ENCODE data around the gene SPECC1. TPM values are rescaled to one million over a fixed set of nuclear protein-coding genes. Genes with fewer than 3 reads are reported as not detected.
A peak's percentile ranks its signal among the peaks of the same experiment; 100 is the strongest.

The SPECC1 gene
- total RNA-seq, 1 donor from 2014 or later, result 83.0 TPM

DNA sequence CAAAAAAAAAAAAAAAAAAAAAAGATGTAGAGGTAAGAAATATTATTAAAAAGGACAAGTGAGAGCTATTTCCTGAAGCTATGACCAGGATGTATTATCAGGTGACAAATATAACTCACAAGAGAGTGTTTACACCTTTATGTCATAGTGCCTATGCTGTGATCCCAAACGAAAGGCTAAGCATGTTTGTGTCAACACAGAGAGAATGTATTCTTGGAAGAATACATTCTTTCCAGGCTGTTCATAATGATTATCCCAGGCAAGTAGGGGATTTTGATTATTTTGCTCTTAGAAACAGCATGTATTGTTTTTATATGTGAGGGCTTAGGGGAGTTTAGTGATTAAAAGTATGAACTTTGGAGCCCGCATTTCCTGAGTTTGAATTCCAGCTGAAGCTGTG, 175.0 kb downstream of the SPECC1 start:
- H4K20me1 ChIP-seq (ENCODE audit: insufficient read depth, low read length), result peaks cover 3% of the 10 kb centered on the region
- peaks cover 2% of the 10 kb centered on the region for H3K9me3 Mint-ChIP-seq (ENCODE audit: unreplicated experiment)
- no peak overlapping the region for H3K4me3 Mint-ChIP-seq (ENCODE audit: unreplicated experiment)
- no peaks in the 10 kb centered on the region for H3K9me3 ChIP-seq (ENCODE audit: insufficient read depth, low read depth, low read length)
- no peak for TF ChIP-seq CTCF (IDR thresholded peaks at IDR 0.05; ENCODE audit: insufficient read depth, low read depth, low read length)
- TF ChIP-seq EZH2 (IDR thresholded peaks at IDR 0.05; ENCODE audit: insufficient read depth, low read length), result no peak
- peaks cover 27% of the 10 kb centered on the region for H3K4me1 ChIP-seq (ENCODE audit: insufficient read depth, low read length)
- no peak overlapping the region for H2AFZ ChIP-seq (ENCODE audit: low read depth, low read length)
- no peak for FAIRE-seq
- no peak overlapping the region for H3K4me3 ChIP-seq (ENCODE audit: insufficient read depth, low read depth, low read length)
- peaks cover 33% of the 10 kb centered on the region for H3K4me1 Mint-ChIP-seq (ENCODE audit: low read depth, unreplicated experiment)
- H3K27ac Mint-ChIP-seq (ENCODE audit: unreplicated experiment), result no peak overlapping the region
- H3K36me3 ChIP-seq (ENCODE audit: insufficient read depth, low read length), result no peaks in the 10 kb centered on the region
- no peaks in the 10 kb centered on the region for H3K27me3 Mint-ChIP-seq (ENCODE audit: low read depth, unreplicated experiment)
- peak overlapping the region; percentile 13 for H3K9ac ChIP-seq (ENCODE audit: low read length)
- H3K27me3 ChIP-seq (ENCODE audit: insufficient read depth, low read length), result no peaks in the 10 kb centered on the region
- H3K27ac ChIP-seq (ENCODE audit: low read depth, low read length), result peak overlapping the region; percentile 2
- peak overlapping the region; percentile 28 for H3K4me2 ChIP-seq (ENCODE audit: low read length)
- DNase-seq (ENCODE audit: low read depth), result peak; percentile 54
- peaks cover 84% of the 10 kb centered on the region for H3K79me2 ChIP-seq (ENCODE audit: insufficient read depth, low read length)
- no peaks in the 10 kb centered on the region for H3K36me3 Mint-ChIP-seq (ENCODE audit: low read depth, unreplicated experiment)

DNA sequence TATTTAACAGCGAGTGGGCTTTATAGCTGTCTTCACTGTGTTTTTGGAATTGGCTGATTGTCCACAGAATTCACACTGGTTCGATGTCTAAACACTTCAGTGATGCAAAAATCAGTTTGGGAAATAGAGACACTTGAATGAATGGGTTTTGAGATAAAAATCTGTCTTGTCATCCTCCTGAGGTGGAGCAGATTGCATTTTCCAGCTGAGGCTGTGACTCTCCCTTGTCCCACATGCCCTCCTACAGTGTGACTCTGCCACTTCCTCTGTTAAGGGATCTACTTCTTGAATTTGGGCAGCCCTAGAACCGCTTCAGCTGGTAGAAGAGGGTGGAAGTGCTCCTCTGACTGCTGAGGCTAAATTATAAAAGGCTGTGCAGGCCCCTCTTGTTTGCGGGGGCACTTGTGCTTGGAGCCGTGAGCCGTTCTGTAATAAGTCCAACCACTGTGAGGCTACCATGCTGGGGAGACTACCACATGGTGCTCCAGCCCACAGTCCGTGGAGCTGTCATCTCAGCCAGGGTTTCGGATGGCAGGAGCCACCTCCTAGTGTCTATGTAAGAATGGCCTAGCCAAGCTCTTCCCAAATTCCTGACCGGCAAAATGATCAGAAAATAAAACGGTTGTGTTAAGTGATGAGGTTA, 175.9 kb downstream of the SPECC1 start:
- Histone ChIP-seq H3K4me2 (ENCODE audit: low read length) (peak overlapping the region; percentile 8), H3K4me3 (ENCODE audit: insufficient read depth, low read depth, low read length) (no peak overlapping the region), H3K9me3 (ENCODE audit: insufficient read depth, low read depth, low read length) (no peaks in the 10 kb centered on the region), H3K4me1 (ENCODE audit: insufficient read depth, low read length) (peaks cover 36% of the 10 kb centered on the region), H3K9ac (ENCODE audit: low read length) (no peak overlapping the region), H2AFZ (ENCODE audit: low read depth, low read length) (no peak overlapping the region), H3K79me2 (ENCODE audit: insufficient read depth, low read length) (peaks cover 80% of the 10 kb centered on the region), H3K36me3 (ENCODE audit: insufficient read depth, low read length) (no peaks in the 10 kb centered on the region), H3K27me3 (ENCODE audit: insufficient read depth, low read length) (no peaks in the 10 kb centered on the region), H3K27ac (ENCODE audit: low read depth, low read length) (peak overlapping the region; percentile 2), H4K20me1 (ENCODE audit: insufficient read depth, low read length) (no peaks in the 10 kb centered on the region)
- TF ChIP-seq EZH2 (IDR thresholded peaks at IDR 0.05; ENCODE audit: insufficient read depth, low read length), result no peak
- Mint-ChIP-seq H3K4me3 (ENCODE audit: unreplicated experiment) (no peak overlapping the region), H3K36me3 (ENCODE audit: low read depth, unreplicated experiment) (no peaks in the 10 kb centered on the region), H3K4me1 (ENCODE audit: low read depth, unreplicated experiment) (peaks cover 36% of the 10 kb centered on the region), H3K9me3 (ENCODE audit: unreplicated experiment) (peaks cover 2% of the 10 kb centered on the region), H3K27ac (ENCODE audit: unreplicated experiment) (peak overlapping the region; percentile 59), H3K27me3 (ENCODE audit: low read depth, unreplicated experiment) (no peaks in the 10 kb centered on the region)
- FAIRE-seq (peak; percentile 60), DNase-seq (ENCODE audit: low read depth) (peak; percentile 35)

GRCh38 chr17:20187049-20187448, 177.9 kb downstream of the SPECC1 start:
- peaks cover 81% of the 10 kb centered on the region for H3K79me2 ChIP-seq (ENCODE audit: insufficient read depth, low read length)
- Mint-ChIP-seq H3K4me3 (ENCODE audit: unreplicated experiment) (no peak overlapping the region), H3K9me3 (ENCODE audit: unreplicated experiment) (peaks cover 2% of the 10 kb centered on the region), H3K36me3 (ENCODE audit: low read depth, unreplicated experiment) (no peaks in the 10 kb centered on the region), H3K4me1 (ENCODE audit: low read depth, unreplicated experiment) (peaks cover 52% of the 10 kb centered on the region), H3K27me3 (ENCODE audit: low read depth, unreplicated experiment) (no peaks in the 10 kb centered on the region), H3K27ac (ENCODE audit: unreplicated experiment) (peak overlapping the region; percentile 90)
- H3K27me3 ChIP-seq (ENCODE audit: insufficient read depth, low read length), result no peaks in the 10 kb centered on the region
- H3K4me3 ChIP-seq (ENCODE audit: insufficient read depth, low read depth, low read length), result no peak overlapping the region
- peaks cover 47% of the 10 kb centered on the region for H3K4me1 ChIP-seq (ENCODE audit: insufficient read depth, low read length)
- peak overlapping the region; percentile 22 for H3K4me2 ChIP-seq (ENCODE audit: low read length)
- TF ChIP-seq CTCF (IDR thresholded peaks at IDR 0.05; ENCODE audit: insufficient read depth, low read depth, low read length), result no peak
- TF ChIP-seq EZH2 (IDR thresholded peaks at IDR 0.05; ENCODE audit: insufficient read depth, low read length), result no peak
- H3K9me3 ChIP-seq (ENCODE audit: insufficient read depth, low read depth, low read length), result no peaks in the 10 kb centered on the region
- no peaks in the 10 kb centered on the region for H3K36me3 ChIP-seq (ENCODE audit: insufficient read depth, low read length)
- no peaks in the 10 kb centered on the region for H4K20me1 ChIP-seq (ENCODE audit: insufficient read depth, low read length)
- peak; percentile 83 for DNase-seq (ENCODE audit: low read depth)
- no peak overlapping the region for H3K27ac ChIP-seq (ENCODE audit: low read depth, low read length)
- no peak overlapping the region for H2AFZ ChIP-seq (ENCODE audit: low read depth, low read length)
- H3K9ac ChIP-seq (ENCODE audit: low read length), result no peak overlapping the region
- peak; percentile 68 for FAIRE-seq

All from astrocyte (in vitro differentiated cells and primary cell).